ENCODE data around the gene SINHCAF.

- TF ChIP-seq CTCF (IDR thresholded peaks at IDR 0.05): no peak
- TF ChIP-seq POLR2A (IDR thresholded peaks at IDR 0.05): no peak
- no peak for TF ChIP-seq POLR2AphosphoS5 (IDR thresholded peaks at IDR 0.05)
Observed at GRCh38 chr12:31289441-31289840, 36.5 kb downstream of the SINHCAF start.

All from breast epithelium (tissue), 3 donors.